Endothelial cell of umbilical vein (primary cell): Measurements from ENCODE around the gene DIAPH2. TPM values are rescaled to one million over a fixed set of nuclear protein-coding genes. Genes with fewer than 3 reads are reported as not detected.

Experiments
- BruUV-seq: library from RNA; stranded (reverse); fragments of 400-500 nt; replicated peaks from 2 replicates; lab custom pipeline; 2021; lab: Mats Ljungman, UMichigan
- CTCF ChIA-PET: fragments of 300-600, 350-600 bp; sonication (Branson Sonifier 250); formaldehyde crosslinking; loops from one replicate; lab custom pipeline; 2021; ENCODE audit warnings: antibody characterized with exemption, inconsistent platforms; lab: Charles Lee
- POLR2A ChIA-PET: fragments of 300-600, 350-600 bp; sonication (Branson Sonifier 250); formaldehyde crosslinking; loops from one replicate; lab custom pipeline; 2021; ENCODE audit warnings: antibody characterized with exemption, inconsistent platforms; lab: Charles Lee
- DNase-seq: peaks from one replicate; pipeline ENCODE4 v3.0.0-alpha.2; 2011; ENCODE audit warnings: low read depth, low spot score
- FAIRE-seq: peaks from 2 replicates; lab custom pipeline; 2011; peaks lifted over from hg19 to GRCh38; lab: Jason Lieb, UNC
- H2AFZ ChIP-seq: 2 replicates; pipeline ENCODE4 v1.6.0; 2012; ENCODE audit warnings: low read depth, low read length, control low read depth, inconsistent platforms
- H3K27ac ChIP-seq: 2 replicates; pipeline ENCODE4 v1.5.1; 2011; ENCODE audit warnings: low read depth, mild to moderate bottlenecking, control low read depth, low read length, moderate library complexity; ENCODE audit not compliant: insufficient read depth
- H3K27me3 ChIP-seq, 2 experiments: 2 replicates each; pipeline versions ENCODE4 v1.6.0 to v1.6.1; 2011; ENCODE audit warnings: low read length in 2 of 2, mixed read lengths in 1 of 2; ENCODE audit not compliant: control insufficient read depth in 2 of 2, insufficient read depth in 2 of 2
- H3K36me3 ChIP-seq, 2 experiments: 2 replicates in 1 of 2; 3 replicates in 1 of 2; pipeline ENCODE4 v1.5.1; 2011; ENCODE audit warnings: low read length in 2 of 2, mild to moderate bottlenecking in 1 of 2, moderate library complexity in 1 of 2; ENCODE audit not compliant: control insufficient read depth in 2 of 2, insufficient read depth in 2 of 2; ENCODE audit errors: extremely low read depth in 1 of 2
- H3K4me1 ChIP-seq: 3 replicates; pipeline ENCODE4 v1.5.1; 2011; ENCODE audit warnings: mild to moderate bottlenecking, low read length; ENCODE audit not compliant: control insufficient read depth, insufficient read depth; ENCODE audit errors: extremely low read depth
- H3K4me2 ChIP-seq: 2 replicates; pipeline ENCODE4 v1.6.1; 2011; ENCODE audit warnings: low read length, control low read depth, mixed read lengths; ENCODE audit not compliant: insufficient read depth
- H3K4me3 ChIP-seq, 3 experiments: fragments of 200-600 bp in 1 of 3; sonication (generic), shearing (Covaris generic) in 1 of 3; replicated peaks in 1 of 3; 2 replicates each; pipeline ENCODE4 v1.5.1; 2011 to 2016; ENCODE audit warnings: control low read depth in 3 of 3, low read length in 3 of 3, mild to moderate bottlenecking in 2 of 3, inconsistent platforms in 1 of 3, low read depth in 1 of 3, moderate library complexity in 1 of 3; ENCODE audit not compliant: insufficient read depth in 1 of 3
- H3K79me2 ChIP-seq: 2 replicates; pipeline ENCODE4 v1.6.0; 2012; ENCODE audit warnings: low read length, inconsistent platforms; ENCODE audit not compliant: control insufficient read depth, insufficient read depth
- H3K9ac ChIP-seq: replicated peaks from 2 replicates; pipeline ENCODE3; 2011; ENCODE audit warnings: low read length, control low read depth; ENCODE audit not compliant: insufficient read depth; ENCODE audit errors: extremely low read depth
- H3K9me1 ChIP-seq: replicated peaks from 3 replicates; pipeline ENCODE4 v1.6.0; 2011; ENCODE audit warnings: mild to moderate bottlenecking, low read length; ENCODE audit not compliant: control insufficient read depth, insufficient read depth; ENCODE audit errors: extremely low read depth
- H3K9me3 ChIP-seq: replicated peaks from 2 replicates; pipeline ENCODE4 v1.5.1; 2012; ENCODE audit warnings: low read length, inconsistent platforms; ENCODE audit not compliant: control insufficient read depth, insufficient read depth
- H4K20me1 ChIP-seq: replicated peaks from 2 replicates; pipeline ENCODE3; 2011; ENCODE audit warnings: mild to moderate bottlenecking, low read length; ENCODE audit not compliant: control insufficient read depth, insufficient read depth; ENCODE audit errors: extremely low read depth
- CTCF ChIP-seq, 2 donors: IDR thresholded peaks; 1 replicate in 1 of 2; 2 replicates in 1 of 2; pipeline ENCODE4 v1.5.1; 2011; ENCODE audit warnings: low read length in 2 of 2, mild to moderate bottlenecking in 2 of 2, moderate library complexity in 2 of 2, control low read depth in 1 of 2, inconsistent platforms in 1 of 2, low read depth in 1 of 2; ENCODE audit not compliant: insufficient read depth in 1 of 2; ENCODE audit errors: extremely low read depth in 1 of 2
- EZH2 ChIP-seq: IDR thresholded peaks from 2 replicates; pipeline ENCODE4 v1.6.1; 2012; ENCODE audit warnings: borderline replicate concordance, low read depth, mild to moderate bottlenecking, moderate library complexity, low read length, inconsistent platforms; ENCODE audit not compliant: severe bottlenecking
- FOS ChIP-seq: IDR thresholded peaks from 2 replicates; pipeline ENCODE4 v1.6.1; 2011; ENCODE audit warnings: mild to moderate bottlenecking, low read length, moderate library complexity, borderline replicate concordance; ENCODE audit not compliant: insufficient read depth
- GATA2 ChIP-seq: IDR thresholded peaks from 2 replicates; pipeline ENCODE4 v1.7.0; 2011; ENCODE audit warnings: low read depth, mild to moderate bottlenecking, moderate library complexity, mixed read lengths, low read length; ENCODE audit not compliant: insufficient read length, insufficient read depth
- MAX ChIP-seq: IDR thresholded peaks from 2 replicates; pipeline ENCODE4 v1.6.1; 2011; ENCODE audit not compliant: insufficient read depth, insufficient read length
- POLR2A ChIP-seq: IDR thresholded peaks from 2 replicates; pipeline ENCODE4 v1.6.1; 2012; ENCODE audit warnings: low read depth, mild to moderate bottlenecking, control low read depth, low read length
- POLR2AphosphoS5 ChIP-seq: IDR thresholded peaks from 2 replicates; pipeline ENCODE4 v1.6.1; 2012; ENCODE audit warnings: low read depth, mild to moderate bottlenecking, control low read depth, low read length, moderate library complexity; ENCODE audit not compliant: insufficient read depth
- dilution Hi-C: fragments of 300-500 bp; cut with MboI; formaldehyde crosslinking; loops from one replicate; pipeline ENCODE4 v1.15.0; 2019; ENCODE audit warnings: low sequenced_read_pairs; ENCODE audit not compliant: extremely low pct_ligation_motif_present
- intact Hi-C: fragments of 100-400 bp; cut with micrococcal nuclease; formaldehyde crosslinking; loops from one replicate; pipeline ENCODE4 v1.10.0; 2022
- polyA plus RNA-seq, 4 experiments: library from polyadenylated mRNA; depleted of rRNA in 3 of 4; stranded (reverse) in 3 of 4; unstranded in 1 of 4; fragments of >200 nt; gene quantifications; 2 replicates each; pipeline versions ENCODE4 v1.2.1 to v1.2.3, GENCODE V29; 2011 to 2012; ENCODE audit warnings: missing spikeins in 1 of 4
- total RNA-seq: library from RNA; stranded (reverse); gene quantifications from 2 replicates; pipeline ENCODE4 v1.2.3, GENCODE V29; 2021

The DIAPH2 gene
- total and polyA plus RNA-seq, 2 donors (not counting 3 experiments of a cell fraction or from before 2014, with no cell fraction given), result 3.0 to 30.0 TPM

GRCh38 chrX:97016106-97016505 lies 331.5 kb downstream of the DIAPH2 start:
- ChIA-PET CTCF (no interaction called here), POLR2A (no interaction called here)
- H3K9me1 ChIP-seq, result no peaks in the 10 kb centered on the region
- H3K4me3 ChIP-seq, result no peak overlapping the region
- H3K79me2 ChIP-seq, result no peaks in the 10 kb centered on the region
- no peak for TF ChIP-seq EZH2
- TF ChIP-seq POLR2A, result no peak
- no peak for TF ChIP-seq MAX
- TF ChIP-seq FOS, result no peak
- TF ChIP-seq CTCF (IDR thresholded peaks at IDR 0.05; ENCODE audit: extremely low read depth in 1 of 2, insufficient read depth in 1 of 2, low read depth in 1 of 2, low read length in 2 of 2), result no peak
- TF ChIP-seq POLR2AphosphoS5, result no peak
- TF ChIP-seq GATA2, result no peak
- no peak overlapping the region for H3K27ac ChIP-seq
- no peak overlapping the region for H3K4me2 ChIP-seq
- H4K20me1 ChIP-seq, result no peaks in the 10 kb centered on the region
- peaks cover 2% of the 10 kb centered on the region for H3K4me1 ChIP-seq
- no peak overlapping the region for H3K9ac ChIP-seq
- no peak overlapping the region for H2AFZ ChIP-seq
- H3K27me3 ChIP-seq, result no peaks in the 10 kb centered on the region
- DNase-seq, result no peak
- no TSS peak for BruUV-seq
- dilution Hi-C loops, result no loop called here
- H3K9me3 ChIP-seq, result no peaks in the 10 kb centered on the region
- intact Hi-C loops, result no loop called here
- H3K36me3 ChIP-seq, result no peaks in the 10 kb centered on the region
- FAIRE-seq, result no peak
